WTC11 (cell line): Measurements from ENCODE around the gene ITGAE. TPM values are rescaled to one million over a fixed set of nuclear protein-coding genes. Genes with fewer than 3 reads are reported as not detected.

ENCODE experiments used
- ATAC-seq: fragments of 200-7000 bp; cut with Tn5 transposase; 2 replicates; pipeline ENCODE4 v1.10.0; 2021; ENCODE audit warnings: mild to moderate bottlenecking, moderate library complexity
- CTCF ChIA-PET: fragments of 300-600 bp; sonication (Branson Sonifier 250); formaldehyde crosslinking; loops from one replicate; lab custom pipeline; 2021; ENCODE audit warnings: antibody characterized with exemption; lab: Charles Lee
- POLR2A ChIA-PET: fragments of 350-600 bp; sonication (Branson Sonifier 250); formaldehyde crosslinking; loops from one replicate; lab custom pipeline; 2021; ENCODE audit warnings: antibody characterized with exemption; lab: Charles Lee
- DNase-seq: peaks from one replicate; pipeline ENCODE4 v3.0.0; 2021; ENCODE audit warnings: low spot score
- H3K27ac Mint-ChIP-seq: 2 replicates; pipeline ENCODE4 v1.8.0; 2021; ENCODE audit warnings: mixed read lengths
- H3K27me3 Mint-ChIP-seq: 2 replicates; pipeline ENCODE4 v1.8.0; 2021; ENCODE audit warnings: low read depth, mild to moderate bottlenecking, moderate library complexity, mixed read lengths
- H3K36me3 Mint-ChIP-seq: 2 replicates; pipeline ENCODE4 v1.8.0; 2021; ENCODE audit warnings: mixed read lengths
- H3K4me1 Mint-ChIP-seq: 2 replicates; pipeline ENCODE4 v1.8.0; 2022; ENCODE audit warnings: mixed read lengths
- H3K4me3 Mint-ChIP-seq: 2 replicates; pipeline ENCODE4 v1.8.0; 2021; ENCODE audit warnings: mild to moderate bottlenecking, moderate library complexity, mixed read lengths
- H3K9me3 Mint-ChIP-seq: 2 replicates; pipeline ENCODE4 v1.8.0; 2021; ENCODE audit warnings: mixed read lengths
- ATF3 ChIP-seq: sonication (generic); formaldehyde crosslinking; conservative IDR thresholded peaks from 2 replicates; pipeline ENCODE4 v1.8.1; 2022; ENCODE audit warnings: mild to moderate bottlenecking, missing genetic modification reagents
- E2F4 ChIP-seq: sonication (generic); formaldehyde crosslinking; IDR thresholded peaks from 2 replicates; pipeline ENCODE4 v1.8.1; 2022; ENCODE audit warnings: low read depth, mild to moderate bottlenecking, moderate library complexity, missing genetic modification reagents, borderline replicate concordance
- ETV6 ChIP-seq: sonication (generic); formaldehyde crosslinking; IDR thresholded peaks from 2 replicates; pipeline ENCODE4 v1.8.1; 2022; ENCODE audit warnings: mild to moderate bottlenecking, missing genetic modification reagents
- FOXP1 ChIP-seq: sonication (generic); formaldehyde crosslinking; IDR thresholded peaks from 2 replicates; pipeline ENCODE4 v1.8.0; 2022; ENCODE audit warnings: missing genetic modification reagents, mild to moderate bottlenecking, moderate library complexity, borderline replicate concordance
- GTF2I ChIP-seq: fragments of 250-450 bp; sonication (Bioruptor Pico); conservative IDR thresholded peaks from 2 replicates; pipeline ENCODE4 v1.4.0; 2021; ENCODE audit warnings: mild to moderate bottlenecking
- HMGXB4 ChIP-seq: sonication (generic); formaldehyde crosslinking; IDR thresholded peaks from 2 replicates; pipeline ENCODE4 v1.8.1; 2023; ENCODE audit warnings: mild to moderate bottlenecking, moderate library complexity, missing genetic modification reagents
- MYBL2 ChIP-seq: sonication (generic); formaldehyde crosslinking; IDR thresholded peaks from 2 replicates; pipeline ENCODE4 v1.8.1; 2023; ENCODE audit warnings: mild to moderate bottlenecking, moderate library complexity, missing genetic modification reagents
- NR2C2 ChIP-seq: sonication (generic); formaldehyde crosslinking; IDR thresholded peaks from 2 replicates; pipeline ENCODE4 v1.8.0; 2022; ENCODE audit warnings: mild to moderate bottlenecking, missing genetic modification reagents
- NR3C1 ChIP-seq: sonication (generic); formaldehyde crosslinking; conservative IDR thresholded peaks from 2 replicates; pipeline ENCODE4 v1.8.1; 2023; ENCODE audit warnings: low read depth, mild to moderate bottlenecking, missing genetic modification reagents
- PREB ChIP-seq: sonication (generic); formaldehyde crosslinking; IDR thresholded peaks from 2 replicates; pipeline ENCODE4 v1.8.1; 2022; ENCODE audit warnings: mild to moderate bottlenecking, missing genetic modification reagents, moderate library complexity, borderline replicate concordance
- RORB ChIP-seq: fragments of 250-450 bp; sonication (Bioruptor Pico); IDR thresholded peaks from 2 replicates; pipeline ENCODE4 v1.9.0; 2021; ENCODE audit warnings: mild to moderate bottlenecking
- SOX15 ChIP-seq: fragments of 250-450 bp; sonication (Bioruptor Pico); IDR thresholded peaks from 2 replicates; pipeline ENCODE4 v1.9.0; 2021; ENCODE audit warnings: mild to moderate bottlenecking
- STAT6 ChIP-seq: sonication (generic); formaldehyde crosslinking; conservative IDR thresholded peaks from 2 replicates; pipeline ENCODE4 v1.8.1; 2023; ENCODE audit warnings: mild to moderate bottlenecking, low read depth, missing genetic modification reagents, moderate library complexity
- USF1 ChIP-seq: sonication (generic); formaldehyde crosslinking; IDR thresholded peaks from 2 replicates; pipeline ENCODE4 v1.8.0; 2022; ENCODE audit warnings: mild to moderate bottlenecking, missing genetic modification reagents
- USF2 ChIP-seq: sonication (generic); formaldehyde crosslinking; IDR thresholded peaks from 2 replicates; pipeline ENCODE4 v1.8.1; 2023; ENCODE audit warnings: mild to moderate bottlenecking, missing genetic modification reagents, moderate library complexity
- ZBTB21 ChIP-seq: sonication (generic); formaldehyde crosslinking; IDR thresholded peaks from 2 replicates; pipeline ENCODE4 v1.8.1; 2023; ENCODE audit warnings: mild to moderate bottlenecking, missing genetic modification reagents, borderline replicate concordance
- ZNF121 ChIP-seq: sonication (generic); formaldehyde crosslinking; IDR thresholded peaks from 2 replicates; pipeline ENCODE4 v1.8.0; 2023; ENCODE audit warnings: missing genetic modification reagents
- ZNF232 ChIP-seq: sonication (generic); formaldehyde crosslinking; IDR thresholded peaks from 2 replicates; pipeline ENCODE4 v1.8.0; 2022; ENCODE audit warnings: mild to moderate bottlenecking, missing genetic modification reagents
- ZNF416 ChIP-seq: fragments of 250-450 bp; sonication (Bioruptor Pico); IDR thresholded peaks from 2 replicates; pipeline ENCODE4 v1.9.0; 2021; ENCODE audit warnings: mild to moderate bottlenecking, inconsistent platforms
- ZNF512 ChIP-seq: sonication (generic); formaldehyde crosslinking; IDR thresholded peaks from 2 replicates; pipeline ENCODE4 v1.8.1; 2022; ENCODE audit warnings: missing genetic modification reagents, borderline replicate concordance
- total RNA-seq: library from RNA; stranded (reverse); gene quantifications from 3 replicates; pipeline ENCODE4 v1.2.3, GENCODE V29; 2021

ITGAE gene
- total RNA-seq, 1 experiment from 2014 or later: 19.5 TPM

GRCh38 chr17:3836551-3836950, 35.6 kb upstream of the ITGAE start:
- peaks cover 54% of the 10 kb centered on the region for H3K36me3 Mint-ChIP-seq
- H3K27me3 Mint-ChIP-seq: no peaks in the 10 kb centered on the region
- no peak for ATAC-seq
- DNase-seq: no peak
- no peaks in the 10 kb centered on the region for H3K4me1 Mint-ChIP-seq
- H3K4me3 Mint-ChIP-seq: no peak overlapping the region
- CTCF ChIA-PET: interaction anchor here (0.7 to 2.0 kb wide), 4 partner anchors 10 to 958 kb away, joined by 3 to 6 read pairs (median 4); partner anchors contain the start of gene NCBP3
- POLR2A ChIA-PET: no interaction called here
- no peaks in the 10 kb centered on the region for H3K9me3 Mint-ChIP-seq
- TF ChIP-seq USF2 (CRISPR knock-in tag): no peak
- TF ChIP-seq MYBL2 (CRISPR knock-in tag): no peak
- no peak for TF ChIP-seq ZNF121 (CRISPR knock-in tag)
- TF ChIP-seq GTF2I (CRISPR knock-in tag): no peak
- TF ChIP-seq PREB (CRISPR knock-in tag): no peak
- TF ChIP-seq RORB (CRISPR knock-in tag): no peak
- TF ChIP-seq ATF3 (CRISPR knock-in tag): no peak
- no peak for TF ChIP-seq ETV6 (CRISPR knock-in tag)
- no peak for TF ChIP-seq NR2C2 (CRISPR knock-in tag)
- no peak for TF ChIP-seq USF1 (CRISPR knock-in tag)
- TF ChIP-seq ZNF416 (CRISPR knock-in tag): no peak
- TF ChIP-seq HMGXB4 (CRISPR knock-in tag): no peak
- TF ChIP-seq STAT6 (CRISPR knock-in tag): no peak
- no peak for TF ChIP-seq NR3C1 (CRISPR knock-in tag)
- TF ChIP-seq ZNF512 (CRISPR knock-in tag): no peak
- no peak for TF ChIP-seq ZBTB21
- no peak for TF ChIP-seq ZNF232 (CRISPR knock-in tag)
- no peak for TF ChIP-seq SOX15
- no peak for TF ChIP-seq FOXP1 (CRISPR knock-in tag)
- TF ChIP-seq E2F4: no peak
- no peak overlapping the region for H3K27ac Mint-ChIP-seq
